Fibroblast of pulmonary artery (primary cell): ENCODE results near the gene ZNF280A.

Source experiments
- DNase-seq: peaks from one replicate; pipeline ENCODE4 v3.0.0-alpha.2; 2010; ENCODE audit warnings: low read depth
- H3K4me3 ChIP-seq: replicated peaks from 2 replicates; pipeline ENCODE4 v1.5.1; 2011; ENCODE audit warnings: low read depth, mild to moderate bottlenecking, control low read depth, low read length, moderate library complexity
- TF ChIP-seq, protein P1 (sequence below): IDR thresholded peaks from 2 replicates; pipeline ENCODE4 v1.5.1; 2011; ENCODE audit warnings: mild to moderate bottlenecking, control low read depth, low read length, inconsistent platforms; ENCODE audit errors: missing control alignments

Gene ZNF280A

DNA sequence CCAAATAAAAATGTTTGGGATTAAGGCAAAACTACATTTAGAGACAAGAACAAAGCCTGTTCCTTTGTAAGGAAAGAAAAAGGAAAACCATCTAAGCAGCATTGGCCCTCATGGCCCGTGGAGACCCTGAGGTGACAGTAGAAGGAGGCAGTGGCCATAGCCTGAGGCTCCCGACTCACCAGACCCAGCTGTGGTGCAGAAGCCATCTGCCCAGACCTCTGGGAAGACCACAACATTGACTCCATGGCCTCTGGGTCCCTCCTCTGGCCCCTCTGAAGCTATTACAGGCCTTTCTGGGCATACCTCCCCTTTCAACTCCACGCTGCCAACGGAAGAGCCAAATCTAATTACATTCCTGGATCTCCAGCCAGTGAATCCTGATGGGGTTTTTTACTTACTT, 32.6 kb upstream of the ZNF280A start:
- H3K4me3 ChIP-seq = no peak overlapping the region
- TF ChIP-seq, protein P1, sequence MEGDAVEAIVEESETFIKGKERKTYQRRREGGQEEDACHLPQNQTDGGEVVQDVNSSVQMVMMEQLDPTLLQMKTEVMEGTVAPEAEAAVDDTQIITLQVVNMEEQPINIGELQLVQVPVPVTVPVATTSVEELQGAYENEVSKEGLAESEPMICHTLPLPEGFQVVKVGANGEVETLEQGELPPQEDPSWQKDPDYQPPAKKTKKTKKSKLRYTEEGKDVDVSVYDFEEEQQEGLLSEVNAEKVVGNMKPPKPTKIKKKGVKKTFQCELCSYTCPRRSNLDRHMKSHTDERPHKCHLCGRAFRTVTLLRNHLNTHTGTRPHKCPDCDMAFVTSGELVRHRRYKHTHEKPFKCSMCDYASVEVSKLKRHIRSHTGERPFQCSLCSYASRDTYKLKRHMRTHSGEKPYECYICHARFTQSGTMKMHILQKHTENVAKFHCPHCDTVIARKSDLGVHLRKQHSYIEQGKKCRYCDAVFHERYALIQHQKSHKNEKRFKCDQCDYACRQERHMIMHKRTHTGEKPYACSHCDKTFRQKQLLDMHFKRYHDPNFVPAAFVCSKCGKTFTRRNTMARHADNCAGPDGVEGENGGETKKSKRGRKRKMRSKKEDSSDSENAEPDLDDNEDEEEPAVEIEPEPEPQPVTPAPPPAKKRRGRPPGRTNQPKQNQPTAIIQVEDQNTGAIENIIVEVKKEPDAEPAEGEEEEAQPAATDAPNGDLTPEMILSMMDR = no peak
- peak; percentile 14 for DNase-seq

DNA sequence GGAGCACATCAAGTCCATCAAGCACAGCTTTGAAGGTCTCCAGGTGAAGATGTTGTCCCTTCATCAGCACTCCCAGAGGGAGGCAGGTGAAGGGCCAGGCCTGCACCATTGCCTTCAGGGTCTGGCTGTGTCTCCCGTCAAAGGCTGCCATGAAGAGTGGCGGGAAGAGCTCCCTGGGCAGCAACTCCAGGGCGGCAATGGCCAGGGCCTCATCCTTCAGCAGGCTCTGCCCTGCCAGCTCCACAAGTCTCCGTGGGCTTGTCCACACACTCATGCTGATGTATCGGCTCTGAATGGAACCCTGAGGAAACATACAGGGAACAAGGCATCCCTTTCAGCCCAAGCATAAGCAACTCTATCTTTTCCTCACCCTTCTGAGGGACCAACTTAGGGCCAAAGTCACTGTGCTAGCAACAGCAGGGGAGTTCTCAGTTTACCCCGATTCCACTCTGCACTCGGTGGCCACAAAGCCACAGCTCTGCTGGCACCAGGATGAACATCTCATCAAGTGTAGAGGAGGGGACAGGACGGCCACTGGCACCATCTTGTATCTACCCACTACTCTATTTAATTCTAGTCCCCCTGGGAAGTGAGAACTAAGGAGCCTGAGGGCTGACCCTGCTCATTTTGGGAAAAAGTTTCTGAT, 30.8 kb upstream of the ZNF280A start:
- no peak overlapping the region for H3K4me3 ChIP-seq
- no peak for DNase-seq
- TF ChIP-seq, protein P1 = no peak

DNA sequence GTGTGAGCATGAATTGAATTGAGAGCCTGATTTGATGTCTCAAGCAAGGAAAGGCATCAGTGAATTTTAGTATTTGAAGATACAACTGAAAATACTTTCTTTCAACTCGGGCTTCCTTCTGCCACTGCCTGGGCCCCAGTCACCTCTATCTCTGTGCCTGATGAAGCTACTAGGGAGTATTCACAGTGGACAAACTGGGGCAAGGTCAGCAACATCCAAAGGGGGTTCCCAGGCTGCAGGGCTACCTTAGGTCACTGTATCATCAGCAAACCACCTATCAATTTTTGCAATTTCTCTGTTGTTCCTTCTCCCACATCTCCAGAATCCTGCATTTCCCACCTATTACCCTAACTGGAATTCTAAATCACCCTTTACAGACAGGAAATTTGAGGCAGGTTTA, 28.8 kb upstream of the ZNF280A start:
- DNase-seq = no peak
- TF ChIP-seq, protein P1 = no peak
- no peak overlapping the region for H3K4me3 ChIP-seq

DNA sequence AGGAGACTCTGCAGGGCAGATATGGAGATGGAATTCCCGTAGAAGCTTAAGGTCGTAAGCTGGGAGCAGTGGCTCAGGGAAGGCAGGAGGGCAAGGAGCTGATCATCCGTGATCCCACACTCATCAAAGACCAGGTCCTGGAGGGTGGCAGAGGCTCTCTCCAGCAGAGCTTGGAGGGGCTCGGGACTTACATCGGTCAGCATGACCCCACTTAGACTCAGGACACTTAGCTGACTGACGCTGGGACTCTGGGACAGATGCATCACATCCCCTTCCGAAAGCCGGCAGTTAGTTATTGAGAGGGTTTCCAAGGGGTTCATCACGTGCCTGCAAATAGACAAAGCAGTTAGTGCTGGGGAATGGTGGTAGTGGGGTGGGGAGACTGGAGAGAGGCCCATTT, 28.2 kb upstream of the ZNF280A start:
- TF ChIP-seq, protein P1 = no peak
- DNase-seq = no peak
- no peak overlapping the region for H3K4me3 ChIP-seq

GRCh38 chr22:22547692-22548300, 27.7 kb upstream of the ZNF280A start:
- DNase-seq = no peak
- H3K4me3 ChIP-seq = no peak overlapping the region
- TF ChIP-seq, protein P1 = no peak

- H3K4me3 ChIP-seq = no peak overlapping the region
- DNase-seq = no peak
- TF ChIP-seq, protein P1 = no peak
Measured at GRCh38 chr22:22547226-22547625, 27.2 kb upstream of the ZNF280A start.

- no peak overlapping the region for H3K4me3 ChIP-seq
- peak; percentile 63 for DNase-seq
- TF ChIP-seq, protein P1 = no peak
Measured at GRCh38 chr22:22546490-22546889, 26.4 kb upstream of the ZNF280A start.
